ENCODE data around the gene CFAP47.
"Not testable (repeated sequence)": the region's sequence is repeated elsewhere in the genome, so short reads cannot be mapped to it uniquely, and the experiment has no call there.

Gene CFAP47

GRCh38 chrX:36116222-36116621 is 196.7 kb downstream of the CFAP47 start:
- no peak overlapping the region for H3K4me3 ChIP-seq (ENCODE audit: low read length)
- no peak for DNase-seq (ENCODE audit: low read depth)
- TF ChIP-seq CTCF (conservative IDR thresholded peaks at IDR 0.05; ENCODE audit: low read length), result no peak

- no peak overlapping the region for H3K4me3 ChIP-seq (ENCODE audit: low read length)
- DNase-seq (ENCODE audit: low read depth), result no peak
- no peak for TF ChIP-seq CTCF (conservative IDR thresholded peaks at IDR 0.05; ENCODE audit: low read length)
These were observed 239.7 kb downstream of the CFAP47 start for GRCh38 chrX:36159254-36159653.

GRCh38 chrX:36160081-36160480 is 240.5 kb downstream of the CFAP47 start:
- H3K4me3 ChIP-seq (ENCODE audit: low read length), result no peak overlapping the region
- no peak for TF ChIP-seq CTCF (conservative IDR thresholded peaks at IDR 0.05; ENCODE audit: low read length)
- DNase-seq (ENCODE audit: low read depth), result no peak

GRCh38 chrX:36198575-36198974 is 279.0 kb downstream of the CFAP47 start:
- no peak for TF ChIP-seq CTCF (conservative IDR thresholded peaks at IDR 0.05; ENCODE audit: low read length)
- no peak for DNase-seq (ENCODE audit: low read depth)
- H3K4me3 ChIP-seq (ENCODE audit: low read length), result no peak overlapping the region

- no peak overlapping the region for H3K4me3 ChIP-seq (ENCODE audit: low read length)
- no peak for TF ChIP-seq CTCF (conservative IDR thresholded peaks at IDR 0.05; ENCODE audit: low read length)
- no peak for DNase-seq (ENCODE audit: low read depth)
These were observed 280.4 kb downstream of the CFAP47 start for GRCh38 chrX:36199928-36200327.

- DNase-seq (ENCODE audit: low read depth), result no peak
- no peak for TF ChIP-seq CTCF (conservative IDR thresholded peaks at IDR 0.05; ENCODE audit: low read length)
- no peak overlapping the region for H3K4me3 ChIP-seq (ENCODE audit: low read length)
These were observed 295.4 kb downstream of the CFAP47 start for GRCh38 chrX:36214924-36215323.

- TF ChIP-seq CTCF (conservative IDR thresholded peaks at IDR 0.05; ENCODE audit: low read length), result no peak
- no peak overlapping the region for H3K4me3 ChIP-seq (ENCODE audit: low read length)
- no peak for DNase-seq (ENCODE audit: low read depth)
These were observed 299.3 kb downstream of the CFAP47 start for GRCh38 chrX:36218801-36219200.

- DNase-seq (ENCODE audit: low read depth); H3K4me3 ChIP-seq (ENCODE audit: low read length): not testable (repeated sequence)
These were observed 315.4 kb downstream of the CFAP47 start for GRCh38 chrX:36234840-36235528.

Data from AG10803 (cell line).